Mesothelial cell of epicardium (in vitro differentiated cells): Measurements from ENCODE around the gene SSBP3. TPM values are rescaled to one million over a fixed set of nuclear protein-coding genes. Genes with fewer than 3 reads are reported as not detected.

Experiments
- DNase-seq, 2 experiments: peaks; one replicate each; pipeline ENCODE4 v3.0.0; 2021; ENCODE audit warnings: low spot score in 2 of 2; ENCODE audit not compliant: unreplicated experiment in 2 of 2
- H3K27ac Mint-ChIP-seq: 2 replicates; pipeline ENCODE4 v1.8.0; 2021; ENCODE audit warnings: mixed read lengths
- H3K27me3 Mint-ChIP-seq: 2 replicates; pipeline ENCODE4 v1.8.0; 2021; ENCODE audit warnings: low read depth, mixed read lengths
- H3K36me3 Mint-ChIP-seq: 2 replicates; pipeline ENCODE4 v1.8.0; 2021; ENCODE audit warnings: mixed read lengths
- H3K4me1 Mint-ChIP-seq: 2 replicates; pipeline ENCODE4 v1.8.0; 2021; ENCODE audit warnings: mixed read lengths
- H3K4me3 Mint-ChIP-seq: 2 replicates; pipeline ENCODE4 v1.8.0; 2021; ENCODE audit warnings: mild to moderate bottlenecking, moderate library complexity, mixed read lengths
- H3K9me3 Mint-ChIP-seq: 2 replicates; pipeline ENCODE4 v1.8.0; 2021; ENCODE audit warnings: mixed read lengths
- total RNA-seq: library from RNA; stranded (reverse); gene quantifications from 3 replicates; pipeline ENCODE4 v1.2.1, GENCODE V29; 2021
- TF ChIP-seq, protein P1 (sequence below): fragments of 200-600 bp; sonication (generic); IDR thresholded peaks from one replicate; pipeline ENCODE4 v1.5.0; 2021; ENCODE audit warnings: antibody characterized with exemption; ENCODE audit not compliant: unreplicated experiment

Gene SSBP3
- total RNA-seq, 1 donor from 2014 or later = 172 TPM

DNA sequence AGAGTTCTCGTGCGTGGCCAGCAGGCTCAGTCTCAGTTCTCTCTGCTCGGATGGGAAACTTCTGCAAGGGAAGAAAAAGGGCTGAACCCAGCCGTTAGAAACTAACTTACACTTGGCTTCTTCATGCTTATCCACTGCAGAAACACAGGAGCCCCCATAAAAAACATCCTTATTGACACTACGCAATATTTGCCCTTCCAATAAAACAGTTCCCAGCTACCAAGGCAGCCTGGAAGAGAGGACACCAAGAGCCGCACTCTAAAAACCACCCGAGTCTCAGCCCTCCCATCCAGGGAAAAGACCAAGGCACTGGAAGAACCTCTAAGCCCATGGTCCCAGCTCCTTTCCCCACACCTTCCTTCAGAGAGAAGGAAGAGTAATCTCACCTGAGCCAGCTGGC, 61.1 kb downstream of the SSBP3 start:
- Mint-ChIP-seq H3K4me1 (peaks cover 40% of the 10 kb centered on the region), H3K27me3 (no peaks in the 10 kb centered on the region), H3K27ac (no peak overlapping the region), H3K4me3 (no peak overlapping the region), H3K9me3 (no peaks in the 10 kb centered on the region), H3K36me3 (peaks cover 18% of the 10 kb centered on the region)
- TF ChIP-seq, protein P1, sequence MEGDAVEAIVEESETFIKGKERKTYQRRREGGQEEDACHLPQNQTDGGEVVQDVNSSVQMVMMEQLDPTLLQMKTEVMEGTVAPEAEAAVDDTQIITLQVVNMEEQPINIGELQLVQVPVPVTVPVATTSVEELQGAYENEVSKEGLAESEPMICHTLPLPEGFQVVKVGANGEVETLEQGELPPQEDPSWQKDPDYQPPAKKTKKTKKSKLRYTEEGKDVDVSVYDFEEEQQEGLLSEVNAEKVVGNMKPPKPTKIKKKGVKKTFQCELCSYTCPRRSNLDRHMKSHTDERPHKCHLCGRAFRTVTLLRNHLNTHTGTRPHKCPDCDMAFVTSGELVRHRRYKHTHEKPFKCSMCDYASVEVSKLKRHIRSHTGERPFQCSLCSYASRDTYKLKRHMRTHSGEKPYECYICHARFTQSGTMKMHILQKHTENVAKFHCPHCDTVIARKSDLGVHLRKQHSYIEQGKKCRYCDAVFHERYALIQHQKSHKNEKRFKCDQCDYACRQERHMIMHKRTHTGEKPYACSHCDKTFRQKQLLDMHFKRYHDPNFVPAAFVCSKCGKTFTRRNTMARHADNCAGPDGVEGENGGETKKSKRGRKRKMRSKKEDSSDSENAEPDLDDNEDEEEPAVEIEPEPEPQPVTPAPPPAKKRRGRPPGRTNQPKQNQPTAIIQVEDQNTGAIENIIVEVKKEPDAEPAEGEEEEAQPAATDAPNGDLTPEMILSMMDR = no peak
- no peak for DNase-seq

DNA sequence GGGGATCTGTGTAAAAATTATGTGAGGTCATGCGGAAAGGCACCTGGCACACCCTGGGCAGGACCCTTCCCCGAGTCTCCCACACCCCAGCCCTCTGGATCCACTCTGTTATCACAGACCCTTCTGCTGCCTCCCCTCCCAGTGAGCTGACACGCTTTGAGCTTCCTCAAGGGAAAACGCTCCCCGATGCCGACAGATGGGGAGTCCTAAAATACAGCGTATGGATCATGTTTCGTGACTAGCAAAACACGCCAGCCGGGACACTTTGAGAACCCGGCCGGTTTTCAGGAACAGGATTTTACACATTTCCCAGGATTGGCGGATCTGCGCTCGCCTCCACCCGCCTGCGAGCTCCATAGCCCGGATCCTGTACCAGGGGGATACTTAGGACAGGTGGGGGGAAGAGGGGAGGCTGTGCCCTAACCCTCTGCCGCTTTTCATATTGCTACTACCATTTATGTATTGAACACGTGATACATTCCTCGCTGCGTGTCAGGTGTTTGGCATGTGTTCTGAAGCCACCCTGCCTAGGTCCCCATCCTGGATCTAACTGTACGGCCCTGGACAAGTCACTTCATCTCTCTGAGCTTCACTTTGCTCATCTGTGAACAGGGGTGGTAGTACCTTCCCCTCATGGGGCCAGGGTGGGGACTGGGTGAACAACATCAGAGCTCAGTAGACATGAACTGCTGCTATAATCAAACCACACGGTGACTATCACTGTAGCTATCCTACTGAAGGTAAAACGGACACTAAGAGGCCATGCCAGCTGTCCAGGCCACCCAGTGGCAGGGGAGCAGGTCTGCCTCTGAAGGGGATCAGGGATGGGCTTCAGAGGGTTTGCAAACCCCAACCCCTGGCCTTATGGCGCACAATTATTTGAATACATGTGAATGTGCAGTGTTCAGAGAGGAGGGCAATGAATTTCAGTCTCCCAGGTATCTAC, 63.2 kb downstream of the SSBP3 start:
- Mint-ChIP-seq H3K4me1 (peaks cover 55% of the 10 kb centered on the region), H3K27me3 (no peaks in the 10 kb centered on the region), H3K36me3 (peaks cover 18% of the 10 kb centered on the region), H3K4me3 (no peak overlapping the region), H3K9me3 (no peaks in the 10 kb centered on the region), H3K27ac (peak overlapping the region; percentile 69)
- DNase-seq = no peak
- TF ChIP-seq, protein P1 = no peak

DNA sequence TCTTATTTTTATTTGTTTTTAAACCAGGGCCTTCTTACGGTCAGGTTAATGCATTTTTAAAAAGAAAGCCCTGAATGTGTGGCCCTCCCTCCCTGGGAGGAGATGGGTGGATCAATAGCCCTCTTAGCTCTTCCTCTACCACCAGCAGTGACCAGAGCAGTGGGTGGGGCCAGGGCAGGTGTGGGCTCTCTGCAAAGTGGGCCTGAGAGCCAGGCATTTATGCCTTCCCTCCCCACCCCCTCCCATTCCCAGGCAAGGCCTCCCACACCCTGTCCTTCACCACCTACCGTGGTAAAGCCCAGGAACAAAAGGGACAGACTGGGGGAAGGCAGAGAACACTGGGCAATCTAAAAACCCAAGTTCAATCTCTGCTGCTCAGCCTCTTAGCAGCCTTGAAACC, 63.9 kb downstream of the SSBP3 start:
- Mint-ChIP-seq H3K9me3 (no peaks in the 10 kb centered on the region), H3K27ac (no peak overlapping the region)
- no peak for DNase-seq

DNA sequence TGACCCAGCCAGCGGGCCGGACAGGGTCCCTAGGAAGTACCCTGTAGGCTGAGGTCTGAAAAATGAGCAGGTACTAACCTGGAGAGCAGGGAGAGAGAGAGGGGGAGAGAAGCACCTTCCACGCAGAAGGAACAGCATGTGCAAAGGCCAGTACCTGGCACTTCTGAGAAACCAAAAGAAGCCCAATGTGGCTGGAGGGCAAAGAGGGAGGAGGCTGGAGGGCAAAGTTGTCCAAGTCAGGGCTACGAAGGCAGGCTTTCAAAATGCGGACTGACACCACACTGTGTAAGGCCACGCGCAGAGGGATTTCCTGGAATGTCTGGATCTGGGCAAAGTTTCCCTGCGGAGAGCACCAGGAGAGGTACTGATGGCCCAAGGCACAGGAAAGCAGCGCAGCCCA, 64.4 kb downstream of the SSBP3 start:
- no peak for DNase-seq
- TF ChIP-seq, protein P1 = no peak
- Mint-ChIP-seq H3K4me3 (no peak overlapping the region), H3K4me1 (peaks cover 62% of the 10 kb centered on the region), H3K36me3 (peaks cover 18% of the 10 kb centered on the region), H3K27ac (peak overlapping the region; percentile 64), H3K9me3 (no peaks in the 10 kb centered on the region), H3K27me3 (no peaks in the 10 kb centered on the region)

More for the DNA sequence above, 63.9 kb downstream of the SSBP3 start:
- Mint-ChIP-seq H3K36me3 (peaks cover 18% of the 10 kb centered on the region), H3K4me1 (peaks cover 58% of the 10 kb centered on the region), H3K27me3 (no peaks in the 10 kb centered on the region), H3K4me3 (no peak overlapping the region)
- TF ChIP-seq, protein P1 = no peak

DNA sequence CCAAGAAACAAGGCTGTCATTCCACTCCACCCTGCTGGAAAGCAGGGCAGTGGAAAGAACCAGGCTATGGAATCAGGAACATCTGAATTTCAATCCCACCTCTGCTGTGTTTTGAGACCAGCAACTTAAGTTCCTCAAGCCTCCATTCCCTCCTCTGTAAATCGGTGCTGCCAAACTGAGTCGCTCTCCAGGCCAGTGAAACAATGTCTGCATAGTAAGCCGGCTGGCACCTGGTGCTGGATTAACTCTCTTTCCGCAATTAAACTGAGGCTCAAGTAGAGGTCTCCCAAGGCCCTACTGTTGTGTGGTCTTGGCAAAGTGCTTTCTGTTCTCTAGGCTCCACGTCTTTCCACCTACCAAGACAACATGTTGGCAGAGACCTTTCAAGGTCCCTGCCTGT, 65.3 kb downstream of the SSBP3 start:
- peaks cover 18% of the 10 kb centered on the region for H3K36me3 Mint-ChIP-seq
- no peaks in the 10 kb centered on the region for H3K27me3 Mint-ChIP-seq
- H3K4me1 Mint-ChIP-seq = peaks cover 70% of the 10 kb centered on the region
- peak overlapping the region; percentile 95 for H3K27ac Mint-ChIP-seq
- TF ChIP-seq, protein P1 = no peak
- no peak overlapping the region for H3K4me3 Mint-ChIP-seq
- H3K9me3 Mint-ChIP-seq = no peaks in the 10 kb centered on the region
- no peak for DNase-seq
